ENCODE data around the gene TMED10. TPM values are rescaled to one million over a fixed set of nuclear protein-coding genes. Genes with fewer than 3 reads are reported as not detected.

Gene TMED10
- polyA plus RNA-seq, 1 donor from 2014 or later, result 184 TPM

DNA sequence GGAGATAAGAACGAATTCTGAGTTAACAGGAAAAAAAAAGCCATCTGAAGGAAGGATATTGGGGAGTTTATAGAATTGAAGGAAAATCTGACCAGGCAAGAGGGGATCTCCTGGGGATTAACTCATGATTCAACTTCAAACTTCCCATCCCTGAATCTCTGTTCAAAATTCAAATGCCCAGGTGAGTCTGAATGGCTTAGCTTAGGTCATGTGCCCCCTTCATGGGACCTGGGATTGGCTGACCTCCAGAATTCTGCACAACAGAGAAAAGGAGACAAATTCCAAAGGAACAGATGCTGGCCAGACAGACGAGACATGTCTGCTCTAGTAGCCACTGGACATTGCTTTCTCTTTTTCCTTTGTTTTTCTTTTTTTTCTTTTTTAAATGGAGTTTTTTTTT is 26.2 kb upstream of the TMED10 start:
- H3K4me1 Mint-ChIP-seq, result no peaks in the 10 kb centered on the region
- no peak overlapping the region for H3K27ac Mint-ChIP-seq
- H3K27me3 Mint-ChIP-seq, result no peaks in the 10 kb centered on the region
- H3K36me3 Mint-ChIP-seq, result no peaks in the 10 kb centered on the region
- H3K4me3 Mint-ChIP-seq, result no peak overlapping the region
- no peaks in the 10 kb centered on the region for H3K9me3 Mint-ChIP-seq

DNA sequence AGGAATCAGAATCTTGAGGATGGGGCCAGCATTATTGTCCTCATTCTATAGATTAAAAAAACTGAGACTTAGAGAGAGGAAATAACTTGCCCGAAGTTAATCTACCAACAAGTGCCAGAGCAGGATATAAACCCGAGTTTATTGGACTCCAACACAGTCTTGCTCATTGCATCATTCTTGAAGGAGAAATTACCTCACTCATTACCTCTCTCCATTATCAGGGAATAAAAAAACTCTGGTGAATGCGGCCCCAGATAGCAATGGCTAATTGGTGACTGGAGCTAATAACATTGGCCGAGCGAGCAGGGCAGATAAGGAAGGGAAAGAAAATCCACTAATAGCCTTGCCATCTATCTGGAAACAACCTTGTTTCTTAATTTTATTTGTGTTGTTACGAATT is 24.7 kb upstream of the TMED10 start:
- Mint-ChIP-seq H3K9me3 (no peaks in the 10 kb centered on the region), H3K27me3 (no peaks in the 10 kb centered on the region), H3K36me3 (no peaks in the 10 kb centered on the region), H3K4me1 (peaks cover 5 to 7% (median 6%) of the 10 kb centered on the region in 3 donors), H3K4me3 (no peak overlapping the region), H3K27ac (no peak overlapping the region)

GRCh38 chr14:75200451-75200850 is 24.0 kb upstream of the TMED10 start:
- Mint-ChIP-seq H3K27ac (no peak overlapping the region), H3K4me1 (peaks cover 5 to 8% (median 8%) of the 10 kb centered on the region in 3 donors)

GRCh38 chr14:75198291-75198933 is 22.0 kb upstream of the TMED10 start:
- H3K36me3 Mint-ChIP-seq, result no peaks in the 10 kb centered on the region
- no peak overlapping the region for H3K27ac Mint-ChIP-seq
- no peaks in the 10 kb centered on the region for H3K27me3 Mint-ChIP-seq
- H3K4me3 Mint-ChIP-seq, result no peak overlapping the region
- no peaks in the 10 kb centered on the region for H3K9me3 Mint-ChIP-seq
- peaks cover 5 to 8% (median 8%) of the 10 kb centered on the region in 3 donors for H3K4me1 Mint-ChIP-seq

More at GRCh38 chr14:75200451-75200850, 24.0 kb upstream of the TMED10 start:
- no peak overlapping the region for H3K4me3 Mint-ChIP-seq
- H3K27me3 Mint-ChIP-seq, result no peaks in the 10 kb centered on the region
- no peaks in the 10 kb centered on the region for H3K9me3 Mint-ChIP-seq
- no peaks in the 10 kb centered on the region for H3K36me3 Mint-ChIP-seq

GRCh38 chr14:75197338-75197737 is 20.9 kb upstream of the TMED10 start:
- Mint-ChIP-seq H3K9me3 (no peaks in the 10 kb centered on the region), H3K27ac (no peak overlapping the region), H3K4me3 (no peak overlapping the region), H3K27me3 (no peaks in the 10 kb centered on the region), H3K36me3 (no peaks in the 10 kb centered on the region), H3K4me1 (peaks cover 5 to 8% (median 8%) of the 10 kb centered on the region in 3 donors)

DNA sequence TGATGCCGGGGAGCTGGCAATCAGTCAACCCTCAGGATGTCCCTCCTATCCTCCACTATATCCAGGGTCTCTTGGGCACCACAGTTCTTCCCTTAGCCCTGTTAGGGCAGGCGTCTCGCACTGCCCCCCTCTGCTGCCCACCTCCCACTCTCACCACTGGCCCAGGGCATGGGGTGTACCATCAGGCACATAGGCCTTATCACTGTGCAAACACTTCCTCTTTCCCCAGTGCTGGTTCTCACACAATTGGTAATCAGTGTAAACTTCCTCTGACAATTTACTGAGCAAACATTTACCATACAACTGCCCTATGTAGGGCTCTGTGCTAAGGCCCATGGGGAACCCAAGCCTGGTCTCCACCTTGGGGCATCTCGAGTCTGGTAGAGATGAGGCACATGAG is 20.1 kb upstream of the TMED10 start:
- H3K4me1 Mint-ChIP-seq, result peaks cover 5 to 8% (median 8%) of the 10 kb centered on the region in 3 donors
- no peak overlapping the region for H3K4me3 Mint-ChIP-seq
- H3K36me3 Mint-ChIP-seq, result no peaks in the 10 kb centered on the region
- no peaks in the 10 kb centered on the region for H3K9me3 Mint-ChIP-seq
- no peaks in the 10 kb centered on the region for H3K27me3 Mint-ChIP-seq
- H3K27ac Mint-ChIP-seq, result no peak overlapping the region

- H3K27ac Mint-ChIP-seq, result no peak overlapping the region
- peak overlapping the region in 1 of 4 donors; percentile 51 for H3K4me3 Mint-ChIP-seq
- no peaks in the 10 kb centered on the region for H3K36me3 Mint-ChIP-seq
- no peaks in the 10 kb centered on the region for H3K27me3 Mint-ChIP-seq
- H3K4me1 Mint-ChIP-seq, result peaks cover 5 to 8% (median 8%) of the 10 kb centered on the region in 3 donors
- no peaks in the 10 kb centered on the region for H3K9me3 Mint-ChIP-seq
These were observed 19.7 kb upstream of the TMED10 start for GRCh38 chr14:75196064-75196463.

DNA sequence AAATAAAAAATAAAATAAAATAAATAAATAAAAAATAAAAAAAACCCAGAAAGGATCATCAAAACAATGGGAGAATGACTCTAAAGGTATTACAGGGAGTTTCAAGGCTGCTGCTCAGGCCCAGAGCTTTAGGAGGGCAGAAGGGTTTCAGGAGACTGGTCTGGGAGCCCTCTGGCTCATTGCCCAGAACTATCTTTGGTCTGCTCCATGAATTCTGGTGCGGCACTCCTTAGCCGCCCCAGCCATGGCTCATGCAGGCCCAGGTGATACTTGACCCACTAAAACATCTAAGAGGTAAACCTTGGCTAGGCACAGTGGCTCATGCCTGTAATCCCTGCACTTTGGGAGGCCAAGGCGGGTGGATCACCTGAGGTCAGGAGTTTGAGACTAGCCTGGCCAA is 14.7 kb upstream of the TMED10 start:
- Mint-ChIP-seq H3K4me3 (no peak overlapping the region), H3K36me3 (no peaks in the 10 kb centered on the region), H3K4me1 (peaks cover 10 to 19% (median 14%) of the 10 kb centered on the region in 3 donors), H3K27ac (no peak overlapping the region), H3K9me3 (no peaks in the 10 kb centered on the region), H3K27me3 (peaks cover 6% of the 10 kb centered on the region)

DNA sequence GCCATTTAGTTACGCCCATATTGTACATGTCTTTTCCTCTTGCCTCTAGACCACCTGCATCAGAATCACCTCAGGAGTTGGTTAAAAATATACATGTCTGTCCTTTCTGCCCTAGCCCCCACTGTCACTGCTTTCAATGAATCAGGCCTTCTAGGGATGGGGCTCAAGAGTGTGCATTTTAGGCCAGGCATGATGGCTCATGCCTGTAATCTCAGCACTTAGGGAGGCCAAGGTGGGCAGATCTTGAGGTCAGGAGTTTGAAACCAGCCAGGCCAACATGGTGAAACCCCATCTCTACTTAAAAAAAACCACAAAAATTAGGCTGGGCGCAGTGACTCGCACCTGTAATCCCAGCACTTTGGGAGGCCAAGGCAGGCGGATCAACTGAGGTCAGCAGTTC is 13.6 kb upstream of the TMED10 start:
- H3K27me3 Mint-ChIP-seq, result peaks cover 6% of the 10 kb centered on the region
- H3K9me3 Mint-ChIP-seq, result no peaks in the 10 kb centered on the region
- peak overlapping the region in 1 of 3 donors; percentile 44 for H3K27ac Mint-ChIP-seq
- peaks cover 8 to 18% (median 14%) of the 10 kb centered on the region in 3 donors for H3K4me1 Mint-ChIP-seq
- H3K4me3 Mint-ChIP-seq, result no peak overlapping the region
- no peaks in the 10 kb centered on the region for H3K36me3 Mint-ChIP-seq

DNA sequence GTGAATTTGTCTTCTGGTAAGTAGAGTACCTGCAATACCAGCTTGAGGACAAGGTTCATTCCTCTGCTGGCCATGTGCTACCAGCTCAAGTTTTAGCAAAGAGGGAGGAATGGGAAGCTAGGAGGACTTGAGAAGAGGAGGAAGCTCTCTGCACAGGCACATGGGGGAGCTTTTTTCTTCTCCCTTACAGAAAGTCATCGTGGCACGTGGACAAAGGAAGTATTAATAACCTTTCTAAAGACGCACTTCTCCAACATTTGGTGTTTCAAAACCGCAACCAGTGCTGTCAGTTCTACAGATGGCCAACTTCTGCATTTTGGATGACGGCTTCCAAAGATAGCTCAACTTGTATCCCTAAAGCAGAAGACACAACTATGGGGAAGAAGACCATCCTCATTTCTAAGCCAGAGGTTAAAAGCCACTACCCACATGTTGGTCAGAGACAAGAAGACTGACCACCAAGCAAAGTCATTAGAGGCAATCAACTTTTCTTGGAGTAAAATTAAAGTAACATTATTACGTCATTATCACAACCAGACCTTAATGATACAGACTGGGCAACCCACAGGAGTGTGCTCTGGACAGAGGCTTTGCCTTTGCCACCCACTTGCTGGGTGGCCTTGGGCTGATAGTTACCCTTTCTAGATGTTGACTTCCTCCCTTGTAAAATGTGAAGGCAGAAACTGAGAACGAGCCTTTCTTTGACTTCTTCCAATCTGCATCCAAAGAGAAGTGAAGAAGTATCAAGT is 12.3 kb upstream of the TMED10 start:
- Mint-ChIP-seq H3K27ac (peak overlapping the region; percentile 25 to 81 (median 44)), H3K9me3 (no peaks in the 10 kb centered on the region), H3K4me1 (peaks cover 8 to 18% (median 14%) of the 10 kb centered on the region in 3 donors), H3K27me3 (peaks cover 6% of the 10 kb centered on the region), H3K36me3 (no peaks in the 10 kb centered on the region), H3K4me3 (peak overlapping the region in 2 of 4 donors; percentile 28 to 82)

DNA sequence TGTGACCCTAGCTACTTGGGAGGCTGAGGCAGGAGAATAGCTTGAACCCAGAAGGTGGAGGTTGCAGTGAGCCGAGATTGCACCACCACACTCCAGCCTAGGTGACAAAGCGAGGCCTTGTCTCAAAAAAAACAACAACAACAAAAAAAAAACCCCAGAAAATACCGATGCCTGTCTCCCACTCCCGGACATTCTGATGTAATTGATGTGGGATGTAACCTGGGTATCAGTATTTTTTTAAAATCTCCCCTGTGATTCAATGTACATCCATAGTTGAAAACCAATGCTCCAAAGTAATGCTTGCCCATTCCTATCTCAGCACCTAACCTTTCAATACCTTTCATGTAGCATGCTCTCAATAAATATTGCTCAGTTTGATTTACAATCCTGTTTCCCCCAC is 11.7 kb upstream of the TMED10 start:
- H3K27me3 Mint-ChIP-seq, result peaks cover 6% of the 10 kb centered on the region
- peak overlapping the region in 2 of 4 donors; percentile 28 to 82 for H3K4me3 Mint-ChIP-seq
- H3K27ac Mint-ChIP-seq, result peak overlapping the region in 2 of 3 donors; percentile 25 to 44
- H3K4me1 Mint-ChIP-seq, result peaks cover 8 to 18% (median 14%) of the 10 kb centered on the region in 3 donors
- no peaks in the 10 kb centered on the region for H3K36me3 Mint-ChIP-seq
- H3K9me3 Mint-ChIP-seq, result no peaks in the 10 kb centered on the region

- H3K9me3 Mint-ChIP-seq, result no peaks in the 10 kb centered on the region
- H3K4me3 Mint-ChIP-seq, result no peak overlapping the region
- no peaks in the 10 kb centered on the region for H3K36me3 Mint-ChIP-seq
- H3K27me3 Mint-ChIP-seq, result peaks cover 6% of the 10 kb centered on the region
- peaks cover 8 to 18% (median 14%) of the 10 kb centered on the region in 3 donors for H3K4me1 Mint-ChIP-seq
- H3K27ac Mint-ChIP-seq, result peak overlapping the region in 2 of 3 donors; percentile 17 to 30
These were observed 10.5 kb upstream of the TMED10 start for GRCh38 chr14:75186953-75187352.

GRCh38 chr14:75185251-75186040 is 9.0 kb upstream of the TMED10 start:
- Mint-ChIP-seq H3K9me3 (no peaks in the 10 kb centered on the region), H3K4me3 (no peak overlapping the region), H3K27ac (peak overlapping the region in 1 of 3 donors; percentile 39)

GRCh38 chr14:75184492-75184891 is 8.1 kb upstream of the TMED10 start:
- H3K36me3 Mint-ChIP-seq, result no peaks in the 10 kb centered on the region
- H3K27me3 Mint-ChIP-seq, result peaks cover 6% of the 10 kb centered on the region
- H3K4me3 Mint-ChIP-seq, result no peak overlapping the region
- H3K4me1 Mint-ChIP-seq, result peaks cover 8 to 16% (median 14%) of the 10 kb centered on the region in 3 donors
- no peak overlapping the region for H3K27ac Mint-ChIP-seq
- H3K9me3 Mint-ChIP-seq, result no peaks in the 10 kb centered on the region

More at GRCh38 chr14:75185251-75186040, 9.0 kb upstream of the TMED10 start:
- no peaks in the 10 kb centered on the region for H3K36me3 Mint-ChIP-seq
- H3K4me1 Mint-ChIP-seq, result peaks cover 8 to 18% (median 14%) of the 10 kb centered on the region in 3 donors
- H3K27me3 Mint-ChIP-seq, result peaks cover 6% of the 10 kb centered on the region

DNA sequence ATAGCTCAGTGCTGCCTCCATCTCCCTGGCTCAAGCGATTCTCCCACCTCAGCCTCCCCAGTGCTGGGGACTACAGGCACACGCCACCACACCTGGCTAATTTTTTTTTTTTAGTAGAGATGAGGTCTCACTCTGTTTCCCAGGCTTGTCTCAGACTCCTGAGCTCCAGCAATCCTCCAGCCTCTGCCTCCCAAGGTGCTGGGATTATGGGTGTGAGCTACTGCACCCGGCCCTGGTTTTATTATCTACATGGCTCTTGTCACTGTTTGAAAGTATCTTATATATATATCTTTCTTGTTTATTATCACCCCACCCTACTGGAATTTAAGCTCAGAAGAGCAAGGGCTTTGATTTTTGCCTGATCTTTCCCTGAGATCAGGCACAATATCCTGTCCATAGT is 7.6 kb upstream of the TMED10 start:
- peaks cover 8 to 14% (median 12%) of the 10 kb centered on the region in 3 donors for H3K4me1 Mint-ChIP-seq
- no peak overlapping the region for H3K27ac Mint-ChIP-seq
- H3K4me3 Mint-ChIP-seq, result no peak overlapping the region
- no peaks in the 10 kb centered on the region for H3K9me3 Mint-ChIP-seq
- peaks cover 7% of the 10 kb centered on the region for H3K27me3 Mint-ChIP-seq
- H3K36me3 Mint-ChIP-seq, result no peaks in the 10 kb centered on the region

Measured in IgD-negative memory B cell (primary cell).